K562 (cell line): ENCODE results near the gene PYCR2. TPM values are rescaled to one million over a fixed set of nuclear protein-coding genes. Genes with fewer than 3 reads are reported as not detected.

Source experiments
- BCOR ChIP-seq: fragments of 450-650 bp; IDR thresholded peaks from 2 replicates; pipeline ENCODE4 v1.6.1; 2016
- CTBP1 ChIP-seq: fragments of 450-650 bp; IDR thresholded peaks from 2 replicates; pipeline ENCODE4 v1.6.1; 2016; ENCODE audit warnings: borderline replicate concordance
- EGR1 ChIP-seq: fragments of 450-650 bp; conservative IDR thresholded peaks from 2 replicates; pipeline ENCODE4 v1.6.1; 2017; ENCODE audit warnings: mild to moderate bottlenecking
- ETV5 ChIP-seq: sonication (generic); formaldehyde crosslinking; IDR thresholded peaks from 2 replicates; pipeline ENCODE4 v1.4.0; 2020; ENCODE audit warnings: low read depth, mild to moderate bottlenecking, missing genetic modification reagents
- FOS ChIP-seq: IDR thresholded peaks from 3 replicates; pipeline ENCODE4 v1.6.1; 2011; ENCODE audit not compliant: insufficient read length; ENCODE audit errors: extremely low read depth
- FOXK1 ChIP-seq: sonication (generic); formaldehyde crosslinking; IDR thresholded peaks from 2 replicates; pipeline ENCODE4 v1.8.0; 2022; ENCODE audit warnings: missing genetic modification reagents, mild to moderate bottlenecking, borderline replicate concordance
- HMGN3 ChIP-seq: IDR thresholded peaks from 2 replicates; pipeline ENCODE4 v1.6.1; 2011; ENCODE audit warnings: borderline replicate concordance, low read depth, mild to moderate bottlenecking, mixed read lengths, low read length; ENCODE audit not compliant: insufficient read length; ENCODE audit errors: extremely low read depth
- NELFE ChIP-seq: IDR thresholded peaks from 2 replicates; pipeline ENCODE4 v1.6.1; 2011; ENCODE audit warnings: mild to moderate bottlenecking; ENCODE audit not compliant: insufficient read depth, insufficient read length
- PKNOX1 ChIP-seq: fragments of 450-650 bp; IDR thresholded peaks from 2 replicates; pipeline ENCODE4 v1.6.1; 2016
- POU5F1 ChIP-seq: fragments of 150-350 bp; IDR thresholded peaks from 2 replicates; pipeline ENCODE4 v1.6.1; 2014; ENCODE audit warnings: borderline replicate concordance, low read length, low read depth, mild to moderate bottlenecking; ENCODE audit not compliant: partially characterized antibody
- REST ChIP-seq, 2 experiments: fragments of 450-650 bp; formaldehyde crosslinking in 1 of 2; IDR thresholded peaks; 2 replicates each; pipeline versions ENCODE4 v1.4.0 to v1.6.1; 2014 to 2020; ENCODE audit warnings: mild to moderate bottlenecking in 2 of 2, borderline replicate concordance in 1 of 2, low read depth in 1 of 2
- SP1 ChIP-seq: sonication (generic); formaldehyde crosslinking; IDR thresholded peaks from 2 replicates; pipeline ENCODE4 v1.8.1; 2022; ENCODE audit warnings: mild to moderate bottlenecking, missing genetic modification reagents
- STAG1 ChIP-seq: sonication (generic); formaldehyde crosslinking; IDR thresholded peaks from 2 replicates; pipeline ENCODE4 v1.5.0; 2020; ENCODE audit warnings: missing genetic modification reagents, borderline replicate concordance
- WHSC1 ChIP-seq: IDR thresholded peaks from one replicate; pipeline ENCODE4 v1.6.1; 2012; ENCODE audit warnings: low read length, control low read depth, inconsistent platforms
- ZNF143 ChIP-seq: sonication (generic); formaldehyde crosslinking; IDR thresholded peaks from 2 replicates; pipeline ENCODE4 v1.9.0; 2022; ENCODE audit warnings: mild to moderate bottlenecking, missing genetic modification reagents
- ZNF77 ChIP-seq: fragments of 250-450 bp; sonication (Bioruptor Pico); IDR thresholded peaks from 2 replicates; pipeline ENCODE4 v1.5.0; 2020
- polyA plus RNA-seq, 8 experiments: library from polyadenylated mRNA; depleted of rRNA in 4 of 8; stranded (reverse) in 5 of 8; unstranded in 3 of 8; fragments of >200 nt; fragmentation: Nextera tagmentation in 2 of 8; fragmentation: Illumina TruSeq in 1 of 8; extraction: Ambion mirVana in 2 of 8; extraction: Trizol in 1 of 8; gene quantifications; 2 replicates each; pipeline versions ENCODE4 v1.2.1 to v1.2.3, GENCODE V29; 2011 to 2014; ENCODE audit warnings: inconsistent platforms in 1 of 8, missing spikeins in 1 of 8
- total RNA-seq, 7 experiments: library from RNA; depleted of rRNA in 6 of 7; stranded (reverse); fragments of >200 nt in 6 of 7; fragmentation: Illumina TruSeq in 2 of 7; extraction: Trizol in 2 of 7; gene quantifications; 2 replicates each; pipeline versions ENCODE4 v1.2.1 to v1.2.3, GENCODE V29; 2011 to 2021; ENCODE audit warnings: low replicate concordance in 1 of 7
- TF ChIP-seq, protein P1 (sequence below): fragments of 250-450 bp; sonication (Bioruptor Pico); IDR thresholded peaks from 2 replicates; pipeline ENCODE4 v1.8.0; 2022; ENCODE audit warnings: moderate library complexity, mild to moderate bottlenecking, inconsistent platforms

Gene PYCR2
- total and polyA plus RNA-seq, 9 of the 15 experiments (the other 6 are each of a cell fraction or from before 2014, with no cell fraction given), result 5.5 to 219 (median 127) TPM

DNA sequence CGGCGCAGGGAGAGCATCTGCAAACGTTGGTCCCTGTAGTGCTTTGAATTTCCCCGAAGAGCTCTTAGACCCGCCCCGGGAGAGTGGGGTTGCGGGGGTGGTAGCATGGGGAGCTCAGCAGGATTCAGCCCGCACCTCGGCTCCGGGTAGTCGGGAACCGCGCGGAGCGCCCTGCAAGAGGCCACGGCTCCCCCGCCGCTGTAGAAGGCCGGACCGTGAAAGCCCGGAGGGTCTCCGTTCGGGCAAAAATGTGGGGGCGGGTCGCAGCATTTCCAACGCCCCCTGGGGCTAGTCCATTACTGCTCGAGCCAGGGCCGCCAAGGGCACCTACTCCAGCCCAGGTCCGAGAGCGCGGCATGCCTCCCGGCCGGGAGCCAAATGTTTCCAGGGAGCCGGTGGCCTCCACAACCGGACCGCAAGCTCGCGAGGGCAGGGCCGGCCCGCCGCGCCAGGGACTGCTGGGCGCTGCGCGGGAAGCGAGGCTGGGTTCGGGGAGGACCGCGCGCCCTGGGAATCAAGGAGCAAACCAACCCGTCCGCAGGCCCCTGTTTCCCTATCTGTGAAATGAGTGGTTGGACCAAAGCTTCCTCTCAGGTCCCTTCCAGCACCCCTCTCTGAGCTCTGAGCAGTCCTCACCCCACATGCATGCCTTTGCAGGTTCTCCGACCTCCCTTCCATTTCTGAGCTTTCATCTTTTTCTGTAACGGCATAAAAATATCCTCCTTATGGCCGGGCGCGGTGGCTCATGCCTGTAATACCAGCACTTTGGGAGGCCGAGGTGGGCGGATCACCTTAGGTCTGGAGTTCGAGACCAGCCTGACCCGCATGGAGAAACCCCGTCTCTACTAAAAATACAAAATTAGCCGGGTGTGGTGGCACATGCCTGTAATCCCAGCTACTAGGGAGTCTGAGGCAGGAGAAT is 41.1 kb downstream of the PYCR2 start (continued):
- TF ChIP-seq, protein P1, sequence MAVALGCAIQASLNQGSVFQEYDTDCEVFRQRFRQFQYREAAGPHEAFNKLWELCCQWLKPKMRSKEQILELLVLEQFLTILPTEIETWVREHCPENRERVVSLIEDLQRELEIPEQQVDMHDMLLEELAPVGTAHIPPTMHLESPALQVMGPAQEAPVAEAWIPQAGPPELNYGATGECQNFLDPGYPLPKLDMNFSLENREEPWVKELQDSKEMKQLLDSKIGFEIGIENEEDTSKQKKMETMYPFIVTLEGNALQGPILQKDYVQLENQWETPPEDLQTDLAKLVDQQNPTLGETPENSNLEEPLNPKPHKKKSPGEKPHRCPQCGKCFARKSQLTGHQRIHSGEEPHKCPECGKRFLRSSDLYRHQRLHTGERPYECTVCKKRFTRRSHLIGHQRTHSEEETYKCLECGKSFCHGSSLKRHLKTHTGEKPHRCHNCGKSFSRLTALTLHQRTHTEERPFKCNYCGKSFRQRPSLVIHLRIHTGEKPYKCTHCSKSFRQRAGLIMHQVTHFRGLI, result no peak
- no peak for TF ChIP-seq ZNF77
- TF ChIP-seq ZNF143 (CRISPR knock-in tag), result no peak
- no peak for TF ChIP-seq FOXK1
- no peak for TF ChIP-seq POU5F1
- no peak for TF ChIP-seq PKNOX1
- no peak for TF ChIP-seq ETV5 (CRISPR knock-in tag)
- no peak for TF ChIP-seq FOS
- TF ChIP-seq EGR1, result peak; percentile 92
- TF ChIP-seq CTBP1, result no peak; the same call in 1 of the 2 replicates
- no peak for TF ChIP-seq WHSC1
- TF ChIP-seq STAG1 (CRISPR knock-in tag), result no peak; the same call in 1 of the 2 replicates
- 0 out of 2 replicates have a peak, but pooled peaks have one; percentile 16 for TF ChIP-seq BCOR
- no peak for TF ChIP-seq HMGN3
- TF ChIP-seq REST (IDR thresholded peaks at IDR 0.05; ENCODE audit: borderline replicate concordance), result no peak
- TF ChIP-seq REST (CRISPR knock-in tag; IDR thresholded peaks at IDR 0.05; ENCODE audit: low read depth), result no peak
- no peak for TF ChIP-seq NELFE
- no peak; the same call in 1 of the 2 replicates for TF ChIP-seq SP1 (CRISPR knock-in tag)
